SHP77 treated with DMSO at 0.1 percent for 48 hours (cell line): ENCODE results near the gene FMNL2.
"Not testable (repeated sequence)": the region's sequence is repeated elsewhere in the genome, so short reads cannot be mapped to it uniquely, and the experiment has no call there.

Experiments
- DNase-seq: peaks from one replicate; lab custom pipeline; 2025; lab: John Stamatoyannopoulos, UW

FMNL2 gene

DNA sequence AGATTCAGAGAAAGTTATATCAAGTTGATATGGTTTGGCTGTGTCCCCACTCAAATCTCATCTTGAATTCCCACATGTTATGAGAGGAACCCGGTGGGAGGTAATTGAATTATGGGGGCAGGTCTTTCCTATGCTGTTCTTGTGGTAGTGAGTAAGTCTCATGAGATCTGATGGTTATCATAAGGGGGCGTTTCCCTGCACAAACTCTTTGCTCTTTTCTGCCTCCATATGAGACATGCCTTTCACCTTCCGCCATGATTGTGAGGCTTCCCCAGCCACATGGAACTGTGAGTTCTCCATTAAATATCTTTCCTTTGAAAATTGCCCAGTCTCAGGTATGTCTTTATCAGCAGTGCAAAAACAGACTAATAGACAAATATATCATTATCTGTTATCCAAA is 187.5 kb downstream of the FMNL2 start:
- not testable (repeated sequence) for DNase-seq

DNA sequence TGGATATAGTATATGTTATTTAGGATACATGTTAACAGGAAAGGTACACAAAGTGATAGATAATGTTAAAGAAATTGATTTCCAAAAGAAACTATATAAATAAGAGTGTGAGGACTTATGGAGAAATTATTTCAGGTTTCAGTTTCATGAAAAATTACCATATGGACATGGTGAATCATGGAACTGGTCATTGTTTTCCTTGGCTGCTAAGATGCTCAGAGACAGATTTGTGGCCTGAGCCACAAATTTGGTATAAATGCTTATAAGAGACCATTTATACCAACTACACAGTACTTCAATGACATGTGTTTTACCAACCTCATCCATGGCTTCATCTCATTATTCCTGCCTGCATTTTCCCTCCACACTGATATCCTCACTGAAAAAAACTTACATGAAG is 188.1 kb downstream of the FMNL2 start:
- no peak for DNase-seq

GRCh38 chr2:152525277-152525838 is 190.4 kb downstream of the FMNL2 start:
- DNase-seq = no peak

DNA sequence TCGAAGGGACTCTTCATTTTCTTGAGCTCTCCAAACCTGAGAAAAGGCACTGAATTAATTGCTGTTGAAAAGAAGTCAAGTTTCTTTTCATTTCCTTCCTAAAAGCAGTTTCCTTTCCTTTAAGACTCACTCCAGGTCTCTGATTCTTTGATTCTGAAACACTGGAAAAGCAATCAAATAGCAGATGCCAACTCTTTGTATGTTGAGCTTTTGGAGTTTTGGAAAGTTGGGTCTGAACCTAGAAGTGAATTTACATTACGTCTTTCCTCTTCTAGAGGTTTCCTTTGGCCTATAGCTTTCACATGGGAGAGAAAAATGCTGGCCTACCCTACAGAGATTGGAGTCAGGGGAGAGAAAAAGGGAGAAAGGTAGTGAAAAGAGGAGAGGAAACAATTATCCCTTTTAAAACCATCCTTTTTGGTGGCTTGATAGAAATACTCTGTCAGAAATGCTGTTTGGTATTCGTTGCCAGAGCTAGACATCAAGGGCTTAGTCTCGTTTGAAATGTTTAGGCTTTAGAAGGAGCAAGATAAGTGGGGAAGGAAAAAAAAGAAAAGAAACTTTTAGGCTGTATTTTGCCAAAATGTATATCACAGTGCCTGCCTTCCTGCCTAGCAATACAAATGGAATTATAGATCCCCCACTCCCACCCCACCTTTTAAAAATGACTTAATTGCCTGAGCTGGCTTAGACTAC is 194.6 kb downstream of the FMNL2 start:
- no peak for DNase-seq

GRCh38 chr2:152532241-152532640 is 197.3 kb downstream of the FMNL2 start:
- DNase-seq = no peak

DNA sequence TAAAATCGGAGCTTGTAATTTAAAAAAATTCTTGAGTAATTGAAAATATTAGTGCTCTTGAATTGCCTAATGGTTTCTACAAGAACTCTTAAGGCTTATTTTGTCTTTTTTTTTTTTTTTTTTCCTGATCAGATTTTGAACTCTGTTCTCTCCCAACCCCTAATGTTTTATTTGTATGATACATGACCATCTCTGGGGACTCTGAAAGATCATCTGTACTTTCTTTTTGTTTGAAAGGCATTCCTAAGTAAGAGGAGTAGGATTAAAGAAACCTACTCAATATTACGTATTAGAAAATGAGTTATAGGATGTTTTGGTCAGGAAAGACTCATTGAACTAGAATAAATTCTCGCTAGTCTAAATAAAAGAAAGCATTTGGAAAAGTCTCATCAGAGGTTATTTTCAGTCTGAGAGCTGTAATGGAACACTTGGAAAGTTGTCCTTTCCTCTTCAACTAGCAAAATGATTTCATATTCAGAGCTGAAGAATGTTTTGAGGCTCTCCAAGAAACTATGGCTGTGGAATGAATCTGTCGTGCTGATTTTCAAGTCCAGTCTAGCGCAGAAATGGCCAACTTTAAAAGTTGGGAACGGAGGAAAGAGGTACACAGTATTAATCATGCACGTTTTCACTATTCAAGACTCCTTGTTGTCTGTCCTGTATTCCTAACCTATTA is 199.6 kb downstream of the FMNL2 start:
- no peak for DNase-seq

- no peak for DNase-seq
Observed at GRCh38 chr2:152537081-152537651, 202.2 kb downstream of the FMNL2 start.

DNA sequence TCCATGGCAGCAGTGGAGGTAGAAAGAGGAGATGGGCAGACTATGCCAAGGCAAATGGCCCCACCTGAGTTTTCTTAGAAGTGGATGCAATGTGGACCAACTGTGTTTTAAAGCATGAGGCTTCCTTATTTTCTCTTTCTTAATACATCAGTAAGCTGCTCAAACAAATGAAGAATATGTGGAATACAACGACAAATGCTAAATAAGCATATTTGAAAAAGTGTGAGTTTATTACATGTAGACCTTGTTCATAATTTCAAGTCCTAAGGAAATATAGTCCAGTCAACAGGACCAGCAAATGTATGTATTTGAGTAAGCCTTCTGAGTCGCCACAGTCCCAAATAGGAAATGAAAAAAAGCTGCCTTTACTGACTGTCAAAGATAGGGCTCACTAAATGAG is 204.4 kb downstream of the FMNL2 start:
- no peak for DNase-seq

DNA sequence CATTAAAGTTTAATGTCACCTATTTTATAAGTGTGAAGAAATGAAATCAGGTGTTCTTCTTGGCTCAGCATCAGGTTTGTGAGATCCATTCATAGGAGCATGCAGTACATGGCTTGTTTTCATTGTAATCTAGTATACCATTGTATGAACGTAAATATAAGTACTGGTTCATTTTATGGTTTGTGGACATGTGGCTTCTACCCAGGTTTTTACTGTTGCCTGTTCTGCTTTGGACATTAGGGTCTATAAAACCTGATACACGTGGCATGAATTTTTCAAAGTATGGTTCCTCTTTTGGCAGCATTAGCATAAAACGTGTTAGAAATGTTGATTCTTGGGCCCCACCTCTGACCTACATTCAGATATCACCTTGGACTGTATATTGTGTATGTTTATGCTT is 206.7 kb downstream of the FMNL2 start:
- no peak for DNase-seq

GRCh38 chr2:152542337-152542994 is 207.5 kb downstream of the FMNL2 start:
- no peak for DNase-seq

DNA sequence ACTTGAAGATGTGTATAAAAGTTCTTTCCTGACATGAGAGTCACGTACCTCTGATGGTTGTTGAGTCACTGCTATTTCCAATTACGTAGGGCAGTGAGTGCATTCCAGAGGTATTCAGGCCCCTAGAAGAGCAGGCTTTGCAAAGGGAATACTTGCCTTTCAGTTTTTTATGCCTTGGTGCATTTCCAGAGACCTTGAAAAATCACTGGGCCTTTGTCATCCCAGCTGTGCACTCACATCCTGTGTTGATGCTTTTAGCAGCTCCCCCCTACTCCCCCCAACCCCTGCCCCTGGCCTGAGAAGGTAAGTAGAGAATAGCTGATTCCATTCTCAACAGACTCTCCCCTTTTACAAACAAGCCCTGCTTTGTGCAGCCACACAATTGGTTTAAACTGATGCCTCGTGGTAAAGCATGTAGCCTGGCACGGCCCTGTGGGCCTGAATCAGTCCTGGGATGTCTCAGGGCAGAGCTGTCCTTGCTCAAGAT is 208.1 kb downstream of the FMNL2 start:
- DNase-seq = no peak

- DNase-seq = no peak
Observed at GRCh38 chr2:152543717-152544116, 208.7 kb downstream of the FMNL2 start.

- no peak for DNase-seq
Observed at GRCh38 chr2:152544638-152545037, 209.7 kb downstream of the FMNL2 start.

GRCh38 chr2:152546230-152546837 is 211.4 kb downstream of the FMNL2 start:
- DNase-seq = no peak

GRCh38 chr2:152548111-152548875 is 213.3 kb downstream of the FMNL2 start:
- DNase-seq = no peak

GRCh38 chr2:152548996-152549395 is 214.0 kb downstream of the FMNL2 start:
- no peak for DNase-seq

- DNase-seq = no peak
Observed at GRCh38 chr2:152549423-152549822, 214.4 kb downstream of the FMNL2 start.

DNA sequence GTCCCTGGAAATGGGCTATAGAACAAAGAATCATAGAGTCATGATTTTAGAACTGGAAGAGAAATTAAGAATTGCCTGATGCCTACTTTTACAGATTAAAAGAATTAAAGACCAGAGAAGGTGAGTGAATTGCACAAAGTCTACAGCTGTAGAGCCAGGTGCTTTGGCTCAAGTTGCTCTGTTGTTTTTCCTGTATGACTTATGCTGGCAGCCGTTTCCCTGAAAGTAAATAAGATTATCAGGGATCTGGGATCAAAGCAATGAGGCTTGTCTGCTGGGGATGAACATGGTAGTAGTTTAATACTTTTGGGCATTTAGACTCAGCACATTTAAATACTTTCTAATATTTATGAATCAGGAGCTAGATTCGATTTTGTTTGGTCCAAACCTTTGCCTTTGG is 215.4 kb downstream of the FMNL2 start:
- DNase-seq = no peak

DNA sequence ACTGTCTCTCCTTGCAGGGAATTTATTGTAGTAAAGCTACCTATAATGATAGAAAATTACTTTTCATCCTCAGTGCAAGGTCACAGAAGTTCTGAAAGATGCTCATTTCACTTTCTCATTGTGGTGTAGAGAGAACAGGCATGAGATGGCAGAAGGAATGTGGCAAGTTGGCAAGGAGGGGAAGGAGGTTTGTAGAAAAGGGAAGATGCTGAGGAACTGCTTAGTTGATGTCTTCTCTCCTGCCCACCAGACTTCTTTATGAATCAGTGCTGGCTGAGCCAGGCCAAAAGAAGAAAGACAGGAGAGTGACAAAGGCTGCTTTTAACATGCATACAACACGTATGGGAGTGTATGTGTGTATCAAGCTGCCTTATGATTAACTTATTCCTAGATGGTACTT is 217.9 kb downstream of the FMNL2 start:
- no peak for DNase-seq

DNA sequence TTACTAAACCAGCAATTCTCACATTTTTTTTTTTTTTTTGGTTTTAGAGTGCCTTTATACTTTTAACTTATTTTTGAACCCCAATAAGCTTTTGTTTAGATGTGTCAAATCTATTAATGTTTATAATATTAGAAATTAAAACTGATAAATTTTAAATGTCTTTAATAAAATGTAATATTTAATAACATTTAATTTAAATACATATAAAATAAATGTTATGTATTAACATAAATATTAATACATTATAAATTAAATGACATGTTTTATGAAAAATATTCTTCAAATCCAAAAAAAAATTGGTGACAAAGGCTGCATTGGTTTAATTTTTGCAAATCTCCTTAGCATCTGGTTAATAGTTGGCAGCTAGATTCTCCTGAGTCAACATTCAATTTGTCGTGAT is 218.5 kb downstream of the FMNL2 start:
- no peak for DNase-seq

- no peak for DNase-seq
Observed at GRCh38 chr2:152555048-152555447, 220.1 kb downstream of the FMNL2 start.
